Measurements from ENCODE around the gene CR1.

DNA sequence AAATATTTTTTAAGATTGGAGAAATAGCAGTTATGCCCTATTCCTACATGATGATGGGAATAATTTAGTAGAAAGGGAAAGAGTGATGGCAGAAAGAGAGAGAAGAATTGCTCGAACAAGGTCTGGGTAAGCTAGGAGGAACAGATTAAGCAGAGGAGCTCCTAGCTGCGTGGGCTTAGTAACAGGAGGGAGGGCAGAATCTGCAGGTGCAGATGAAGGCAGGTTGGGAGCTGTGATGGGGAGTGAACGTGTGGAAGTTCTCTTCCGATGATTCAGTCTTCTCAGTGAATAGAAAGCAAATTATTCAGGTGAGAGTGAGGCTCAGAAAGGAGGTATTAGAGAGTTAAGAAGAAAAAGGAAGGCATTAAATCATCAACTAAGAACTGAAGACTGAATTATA lies 8.3 kb upstream of the CR1 start:
- TF ChIP-seq, protein P1, sequence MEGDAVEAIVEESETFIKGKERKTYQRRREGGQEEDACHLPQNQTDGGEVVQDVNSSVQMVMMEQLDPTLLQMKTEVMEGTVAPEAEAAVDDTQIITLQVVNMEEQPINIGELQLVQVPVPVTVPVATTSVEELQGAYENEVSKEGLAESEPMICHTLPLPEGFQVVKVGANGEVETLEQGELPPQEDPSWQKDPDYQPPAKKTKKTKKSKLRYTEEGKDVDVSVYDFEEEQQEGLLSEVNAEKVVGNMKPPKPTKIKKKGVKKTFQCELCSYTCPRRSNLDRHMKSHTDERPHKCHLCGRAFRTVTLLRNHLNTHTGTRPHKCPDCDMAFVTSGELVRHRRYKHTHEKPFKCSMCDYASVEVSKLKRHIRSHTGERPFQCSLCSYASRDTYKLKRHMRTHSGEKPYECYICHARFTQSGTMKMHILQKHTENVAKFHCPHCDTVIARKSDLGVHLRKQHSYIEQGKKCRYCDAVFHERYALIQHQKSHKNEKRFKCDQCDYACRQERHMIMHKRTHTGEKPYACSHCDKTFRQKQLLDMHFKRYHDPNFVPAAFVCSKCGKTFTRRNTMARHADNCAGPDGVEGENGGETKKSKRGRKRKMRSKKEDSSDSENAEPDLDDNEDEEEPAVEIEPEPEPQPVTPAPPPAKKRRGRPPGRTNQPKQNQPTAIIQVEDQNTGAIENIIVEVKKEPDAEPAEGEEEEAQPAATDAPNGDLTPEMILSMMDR (IDR thresholded peaks at IDR 0.05): no peak
- no peak for TF ChIP-seq POLR2A (IDR thresholded peaks at IDR 0.05)

Measured in body of pancreas (tissue), 4 donors.